Transverse colon (tissue), 4 donors: ENCODE results near the gene UBAC1.

Experiments used
- POLR2A ChIP-seq: fragments of 450-650 bp; IDR thresholded peaks from one replicate; pipeline ENCODE4 v1.6.1; 2016; ENCODE audit warnings: antibody characterized with exemption, mild to moderate bottlenecking, moderate library complexity
- POLR2AphosphoS5 ChIP-seq, 3 donors: sonication (generic); formaldehyde crosslinking; IDR thresholded peaks; one replicate each; pipeline ENCODE4 v1.6.1; 2016; ENCODE audit warnings: antibody characterized with exemption in 3 of 3
- TF ChIP-seq, protein P1 (sequence below), 5 experiments: fragments of 200-600 bp in 3 of 5; fragments of 450-650 bp in 2 of 5; sonication (generic) in 3 of 5; IDR thresholded peaks; 1 replicate in 2 of 5; 2 replicates in 3 of 5; pipeline ENCODE4 v1.5.1; 2016 to 2017; ENCODE audit warnings: antibody characterized with exemption in 5 of 5, inconsistent platforms in 3 of 5, mild to moderate bottlenecking in 2 of 5, moderate library complexity in 1 of 5

DNA sequence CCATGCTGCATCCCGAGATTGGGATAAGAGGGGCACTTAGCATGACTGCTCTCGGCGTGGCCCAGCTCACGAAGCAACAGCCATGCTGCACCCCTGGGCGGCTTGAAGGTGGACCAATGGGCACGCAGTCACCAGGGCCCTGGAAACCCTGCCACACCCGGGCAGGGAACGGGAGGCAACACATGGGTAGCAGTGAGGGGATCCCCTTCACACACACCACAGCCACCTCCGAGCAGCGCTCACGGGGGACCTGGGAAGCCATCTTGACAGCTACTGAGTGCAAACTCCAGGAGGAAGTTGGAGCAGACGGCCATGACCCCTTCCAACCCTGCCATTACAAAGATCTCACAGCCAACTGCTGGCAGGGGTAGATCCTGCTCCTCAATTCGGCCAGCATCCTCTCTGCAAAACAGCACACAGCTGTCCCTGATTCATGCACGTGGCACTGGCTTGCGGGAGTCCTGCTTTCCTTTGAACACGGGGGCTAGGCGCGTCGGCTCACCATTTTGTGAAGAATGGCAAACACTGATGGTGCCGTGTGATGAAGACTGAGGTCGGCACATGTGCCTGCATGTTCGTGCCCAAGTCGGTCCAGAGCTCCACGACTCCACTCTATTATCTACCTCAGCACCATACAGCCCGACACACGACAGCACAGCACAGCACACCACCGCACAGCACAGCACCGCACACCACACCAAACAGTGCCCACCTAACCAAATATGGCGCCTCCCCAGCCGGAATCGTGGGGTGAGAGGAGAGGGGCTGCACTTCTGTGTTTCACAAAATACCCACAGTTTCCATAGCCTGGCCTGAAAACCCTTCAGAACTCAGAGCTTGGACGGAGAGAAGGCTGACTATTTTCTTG lies 5.0 kb downstream of the UBAC1 start:
- TF ChIP-seq POLR2AphosphoS5 (IDR thresholded peaks at IDR 0.05), result no peak
- TF ChIP-seq, protein P1, sequence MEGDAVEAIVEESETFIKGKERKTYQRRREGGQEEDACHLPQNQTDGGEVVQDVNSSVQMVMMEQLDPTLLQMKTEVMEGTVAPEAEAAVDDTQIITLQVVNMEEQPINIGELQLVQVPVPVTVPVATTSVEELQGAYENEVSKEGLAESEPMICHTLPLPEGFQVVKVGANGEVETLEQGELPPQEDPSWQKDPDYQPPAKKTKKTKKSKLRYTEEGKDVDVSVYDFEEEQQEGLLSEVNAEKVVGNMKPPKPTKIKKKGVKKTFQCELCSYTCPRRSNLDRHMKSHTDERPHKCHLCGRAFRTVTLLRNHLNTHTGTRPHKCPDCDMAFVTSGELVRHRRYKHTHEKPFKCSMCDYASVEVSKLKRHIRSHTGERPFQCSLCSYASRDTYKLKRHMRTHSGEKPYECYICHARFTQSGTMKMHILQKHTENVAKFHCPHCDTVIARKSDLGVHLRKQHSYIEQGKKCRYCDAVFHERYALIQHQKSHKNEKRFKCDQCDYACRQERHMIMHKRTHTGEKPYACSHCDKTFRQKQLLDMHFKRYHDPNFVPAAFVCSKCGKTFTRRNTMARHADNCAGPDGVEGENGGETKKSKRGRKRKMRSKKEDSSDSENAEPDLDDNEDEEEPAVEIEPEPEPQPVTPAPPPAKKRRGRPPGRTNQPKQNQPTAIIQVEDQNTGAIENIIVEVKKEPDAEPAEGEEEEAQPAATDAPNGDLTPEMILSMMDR (IDR thresholded peaks at IDR 0.05), result no peak
- no peak for TF ChIP-seq POLR2A
